Progenitor cell of endocrine pancreas (in vitro differentiated cells): ENCODE measurements around the gene FRZB. TPM values are rescaled to one million over a fixed set of nuclear protein-coding genes. Genes with fewer than 3 reads are reported as not detected.
A peak's percentile ranks its signal among the peaks of the same experiment; 100 is the strongest.

Experiments used
- DNase-seq: peaks from one replicate; pipeline ENCODE4 v3.0.0; 2021; ENCODE audit warnings: low spot score; ENCODE audit not compliant: unreplicated experiment
- H3K27ac Mint-ChIP-seq: 2 replicates; pipeline ENCODE4 v1.8.0; 2021; ENCODE audit warnings: mild to moderate bottlenecking, moderate library complexity, mixed read lengths
- H3K27me3 Mint-ChIP-seq: 2 replicates; pipeline ENCODE4 v1.8.0; 2021; ENCODE audit warnings: mixed read lengths
- H3K36me3 Mint-ChIP-seq: 2 replicates; pipeline ENCODE4 v1.8.0; 2022; ENCODE audit warnings: mixed read lengths; ENCODE audit not compliant: insufficient read depth
- H3K4me1 Mint-ChIP-seq: 2 replicates; pipeline ENCODE4 v1.8.0; 2021; ENCODE audit warnings: low read depth, mixed read lengths
- H3K4me3 Mint-ChIP-seq: 2 replicates; pipeline ENCODE4 v1.8.0; 2021; ENCODE audit warnings: low read depth, mild to moderate bottlenecking, moderate library complexity, mixed read lengths
- H3K9me3 Mint-ChIP-seq: 2 replicates; pipeline ENCODE4 v1.8.0; 2021; ENCODE audit warnings: low read depth, mixed read lengths
- total RNA-seq: library from RNA; stranded (reverse); gene quantifications from 2 replicates; pipeline ENCODE4 v1.2.1, GENCODE V29; 2021
- TF ChIP-seq, protein P1 (sequence below): fragments of 200-600 bp; sonication (generic); IDR thresholded peaks from one replicate; pipeline ENCODE4 v1.5.0; 2021; ENCODE audit warnings: antibody characterized with exemption, mild to moderate bottlenecking; ENCODE audit not compliant: unreplicated experiment

Gene FRZB
- total RNA-seq, 1 donor from 2014 or later, result 38.2 TPM

- Mint-ChIP-seq H3K27ac (peak overlapping the region; percentile 54), H3K4me1 (peaks cover 7% of the 10 kb centered on the region), H3K4me3 (no peak overlapping the region)
Measured at GRCh38 chr2:182854375-182855105, 11.9 kb downstream of the FRZB start.

GRCh38 chr2:182852801-182853200 lies 13.6 kb downstream of the FRZB start:
- DNase-seq, result no peak
- H3K36me3 Mint-ChIP-seq, result peaks cover 20% of the 10 kb centered on the region
- H3K9me3 Mint-ChIP-seq, result peaks cover 3% of the 10 kb centered on the region
- no peak overlapping the region for H3K4me3 Mint-ChIP-seq
- H3K27me3 Mint-ChIP-seq, result no peaks in the 10 kb centered on the region
- no peak overlapping the region for H3K27ac Mint-ChIP-seq
- peaks cover 7% of the 10 kb centered on the region for H3K4me1 Mint-ChIP-seq
- TF ChIP-seq, protein P1, sequence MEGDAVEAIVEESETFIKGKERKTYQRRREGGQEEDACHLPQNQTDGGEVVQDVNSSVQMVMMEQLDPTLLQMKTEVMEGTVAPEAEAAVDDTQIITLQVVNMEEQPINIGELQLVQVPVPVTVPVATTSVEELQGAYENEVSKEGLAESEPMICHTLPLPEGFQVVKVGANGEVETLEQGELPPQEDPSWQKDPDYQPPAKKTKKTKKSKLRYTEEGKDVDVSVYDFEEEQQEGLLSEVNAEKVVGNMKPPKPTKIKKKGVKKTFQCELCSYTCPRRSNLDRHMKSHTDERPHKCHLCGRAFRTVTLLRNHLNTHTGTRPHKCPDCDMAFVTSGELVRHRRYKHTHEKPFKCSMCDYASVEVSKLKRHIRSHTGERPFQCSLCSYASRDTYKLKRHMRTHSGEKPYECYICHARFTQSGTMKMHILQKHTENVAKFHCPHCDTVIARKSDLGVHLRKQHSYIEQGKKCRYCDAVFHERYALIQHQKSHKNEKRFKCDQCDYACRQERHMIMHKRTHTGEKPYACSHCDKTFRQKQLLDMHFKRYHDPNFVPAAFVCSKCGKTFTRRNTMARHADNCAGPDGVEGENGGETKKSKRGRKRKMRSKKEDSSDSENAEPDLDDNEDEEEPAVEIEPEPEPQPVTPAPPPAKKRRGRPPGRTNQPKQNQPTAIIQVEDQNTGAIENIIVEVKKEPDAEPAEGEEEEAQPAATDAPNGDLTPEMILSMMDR, result no peak

More at GRCh38 chr2:182854375-182855105, 11.9 kb downstream of the FRZB start:
- no peaks in the 10 kb centered on the region for H3K27me3 Mint-ChIP-seq
- peaks cover 24% of the 10 kb centered on the region for H3K36me3 Mint-ChIP-seq
- no peak for DNase-seq
- TF ChIP-seq, protein P1, result no peak
- H3K9me3 Mint-ChIP-seq, result peaks cover 6% of the 10 kb centered on the region

GRCh38 chr2:182852090-182852489 lies 14.3 kb downstream of the FRZB start:
- Mint-ChIP-seq H3K9me3 (peaks cover 3% of the 10 kb centered on the region), H3K36me3 (peaks cover 14% of the 10 kb centered on the region), H3K27me3 (no peaks in the 10 kb centered on the region), H3K27ac (no peak overlapping the region), H3K4me1 (peaks cover 7% of the 10 kb centered on the region), H3K4me3 (no peak overlapping the region)
- TF ChIP-seq, protein P1, result no peak
- DNase-seq, result no peak

GRCh38 chr2:182845794-182846417 lies 20.5 kb downstream of the FRZB start:
- no peak overlapping the region for H3K4me3 Mint-ChIP-seq
- H3K27me3 Mint-ChIP-seq, result no peaks in the 10 kb centered on the region
- TF ChIP-seq, protein P1, result no peak
- H3K27ac Mint-ChIP-seq, result peak overlapping the region; percentile 3
- no peak for DNase-seq
- no peaks in the 10 kb centered on the region for H3K9me3 Mint-ChIP-seq
- H3K4me1 Mint-ChIP-seq, result peaks cover 21% of the 10 kb centered on the region
- H3K36me3 Mint-ChIP-seq, result peaks cover 1% of the 10 kb centered on the region

- H3K4me3 Mint-ChIP-seq, result no peak overlapping the region
- no peak for DNase-seq
- TF ChIP-seq, protein P1, result no peak
Measured at GRCh38 chr2:182836451-182836850, 30.0 kb downstream of the FRZB start.

More at GRCh38 chr2:182836451-182836850, 30.0 kb downstream of the FRZB start:
- Mint-ChIP-seq H3K9me3 (no peaks in the 10 kb centered on the region), H3K4me1 (peaks cover 29% of the 10 kb centered on the region), H3K36me3 (peaks cover 20% of the 10 kb centered on the region), H3K27ac (no peak overlapping the region), H3K27me3 (no peaks in the 10 kb centered on the region)
